Right atrium auricular region (tissue), 2 donors: Measurements from ENCODE around the gene GPR55. TPM values are rescaled to one million over a fixed set of nuclear protein-coding genes. Genes with fewer than 3 reads are reported as not detected.

ENCODE experiments used
- DNase-seq: peaks from one replicate; pipeline ENCODE4 v3.0.0-alpha.2; 2019; ENCODE audit warnings: low spot score
- H3K27ac ChIP-seq, 2 donors: fragments of 200-600 bp; sonication (generic); 1 replicate in 1 of 2; 2 replicates in 1 of 2; pipeline ENCODE4 v1.5.1; 2016 to 2019
- H3K27me3 ChIP-seq, 2 donors: fragments of 200-600 bp; sonication (generic); one replicate each; pipeline versions ENCODE4 v1.5.1 to v1.6.0; 2017 to 2019
- H3K36me3 ChIP-seq: fragments of 200-600 bp; sonication (generic); one replicate; pipeline ENCODE4 v1.5.1; 2016
- H3K4me1 ChIP-seq, 2 donors: fragments of 200-600 bp; sonication (generic); one replicate each; pipeline versions ENCODE4 v1.5.1 to v1.6.0; 2017 to 2019
- H3K4me3 ChIP-seq, 2 donors: fragments of 200-600 bp; sonication (generic); 1 replicate in 1 of 2; 2 replicates in 1 of 2; pipeline ENCODE4 v1.5.1; 2017 to 2019; ENCODE audit warnings: mild to moderate bottlenecking in 1 of 2, moderate library complexity in 1 of 2
- H3K9me3 ChIP-seq, 2 donors: fragments of 200-600 bp; sonication (generic); one replicate each; pipeline ENCODE4 v1.5.1; 2019
- total RNA-seq, 2 donors: library from RNA; depleted of rRNA; stranded (reverse); fragments of >200 nt; gene quantifications; one replicate each; pipeline ENCODE4 v1.1.0, GENCODE V29; 2016
- TF ChIP-seq, protein P1 (sequence below), 2 donors: fragments of 200-600 bp; sonication (generic); IDR thresholded peaks; one replicate each; pipeline ENCODE4 v1.5.1; 2019; ENCODE audit warnings: antibody characterized with exemption in 2 of 2

GPR55 gene
- total RNA-seq, 2 donors from 2014 or later: not detected

DNA sequence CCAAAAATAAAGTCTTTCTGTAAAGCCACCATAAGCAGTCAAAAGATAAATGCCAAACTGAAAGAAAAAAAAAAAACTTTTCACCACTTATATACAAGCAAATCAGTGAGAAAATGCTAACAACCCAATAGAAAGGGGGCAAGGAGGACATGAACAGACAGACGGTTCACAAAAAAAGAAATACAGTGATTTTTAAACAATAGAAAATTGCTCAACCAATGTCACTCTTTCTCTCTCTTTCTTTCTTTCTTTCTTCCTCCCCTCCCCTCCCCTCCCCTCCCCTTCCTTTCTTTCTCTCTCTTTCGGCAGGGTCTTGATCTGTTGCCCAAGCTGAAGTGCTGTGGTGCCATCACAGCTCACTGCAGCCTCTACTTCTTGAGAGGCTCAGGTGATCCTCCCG is 42.1 kb upstream of the GPR55 start:
- TF ChIP-seq, protein P1, sequence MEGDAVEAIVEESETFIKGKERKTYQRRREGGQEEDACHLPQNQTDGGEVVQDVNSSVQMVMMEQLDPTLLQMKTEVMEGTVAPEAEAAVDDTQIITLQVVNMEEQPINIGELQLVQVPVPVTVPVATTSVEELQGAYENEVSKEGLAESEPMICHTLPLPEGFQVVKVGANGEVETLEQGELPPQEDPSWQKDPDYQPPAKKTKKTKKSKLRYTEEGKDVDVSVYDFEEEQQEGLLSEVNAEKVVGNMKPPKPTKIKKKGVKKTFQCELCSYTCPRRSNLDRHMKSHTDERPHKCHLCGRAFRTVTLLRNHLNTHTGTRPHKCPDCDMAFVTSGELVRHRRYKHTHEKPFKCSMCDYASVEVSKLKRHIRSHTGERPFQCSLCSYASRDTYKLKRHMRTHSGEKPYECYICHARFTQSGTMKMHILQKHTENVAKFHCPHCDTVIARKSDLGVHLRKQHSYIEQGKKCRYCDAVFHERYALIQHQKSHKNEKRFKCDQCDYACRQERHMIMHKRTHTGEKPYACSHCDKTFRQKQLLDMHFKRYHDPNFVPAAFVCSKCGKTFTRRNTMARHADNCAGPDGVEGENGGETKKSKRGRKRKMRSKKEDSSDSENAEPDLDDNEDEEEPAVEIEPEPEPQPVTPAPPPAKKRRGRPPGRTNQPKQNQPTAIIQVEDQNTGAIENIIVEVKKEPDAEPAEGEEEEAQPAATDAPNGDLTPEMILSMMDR (IDR thresholded peaks at IDR 0.05): no peak
- Histone ChIP-seq H3K27ac (no peak overlapping the region), H3K9me3 (no peaks in the 10 kb centered on the region), H3K27me3 (no peaks in the 10 kb centered on the region), H3K4me1 (no peaks in the 10 kb centered on the region), H3K4me3 (no peak overlapping the region), H3K36me3 (no peaks in the 10 kb centered on the region)
- DNase-seq: no peak

DNA sequence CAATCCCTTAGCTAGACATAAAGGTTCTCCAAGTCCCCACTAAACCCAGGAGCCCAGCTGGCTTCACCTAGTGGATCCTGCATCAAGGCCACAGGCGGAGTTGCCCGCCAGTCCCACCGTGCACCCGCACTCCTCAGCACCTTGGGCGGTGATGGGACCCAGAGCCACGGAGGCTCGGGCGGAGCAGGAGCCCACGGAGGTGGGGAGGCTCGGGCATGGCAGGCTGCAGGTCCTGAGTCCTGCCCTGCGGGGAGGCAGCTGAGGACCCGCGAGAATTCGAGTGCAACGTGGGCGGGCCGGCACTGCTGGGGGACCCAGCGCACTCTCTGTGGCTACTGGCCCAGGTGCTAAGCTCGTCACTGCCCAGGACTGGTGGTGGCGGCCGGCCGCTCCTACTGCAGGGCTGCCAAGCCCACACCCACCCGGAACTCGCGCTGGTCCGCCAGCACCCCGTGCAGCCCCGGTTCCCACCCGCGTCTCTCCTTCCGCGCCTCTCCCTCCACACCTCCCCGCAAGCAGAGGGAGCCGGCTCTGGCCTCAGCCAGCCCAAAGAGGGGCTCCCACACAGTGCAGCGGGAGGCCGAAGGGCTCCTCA is 39.2 kb upstream of the GPR55 start:
- H3K4me3 ChIP-seq: no peak overlapping the region
- no peaks in the 10 kb centered on the region for H3K4me1 ChIP-seq
- no peak overlapping the region for H3K27ac ChIP-seq
- TF ChIP-seq, protein P1 (IDR thresholded peaks at IDR 0.05): no peak
- H3K36me3 ChIP-seq: no peaks in the 10 kb centered on the region
- H3K9me3 ChIP-seq: no peaks in the 10 kb centered on the region
- no peak for DNase-seq
- H3K27me3 ChIP-seq: no peaks in the 10 kb centered on the region

DNA sequence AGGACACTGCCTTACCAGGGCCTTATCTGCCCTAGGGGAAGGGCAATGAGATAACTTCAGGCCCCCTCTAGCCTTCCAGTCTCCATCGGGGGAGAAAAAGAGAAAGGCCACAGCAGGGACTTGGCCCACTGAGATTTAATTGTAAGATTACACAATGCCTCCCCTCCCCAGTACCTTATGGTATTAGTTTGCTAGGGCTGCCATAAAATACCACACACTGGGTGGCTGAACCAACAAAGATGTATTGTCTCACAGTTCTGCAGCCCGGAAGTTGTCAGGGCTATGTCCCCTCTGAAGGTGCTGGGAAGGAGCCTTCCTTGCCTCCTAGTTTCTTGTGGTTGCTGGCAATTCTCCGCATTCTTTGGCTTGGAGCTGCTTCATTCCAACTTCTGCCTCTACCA is 36.0 kb upstream of the GPR55 start:
- Histone ChIP-seq H3K4me1 (peaks cover 0 to 10% of the 10 kb centered on the region in 2 donors), H3K9me3 (no peaks in the 10 kb centered on the region), H3K27ac (no peak overlapping the region), H3K36me3 (no peaks in the 10 kb centered on the region), H3K4me3 (no peak overlapping the region), H3K27me3 (no peaks in the 10 kb centered on the region)
- DNase-seq: no peak
- TF ChIP-seq, protein P1 (IDR thresholded peaks at IDR 0.05): no peak

DNA sequence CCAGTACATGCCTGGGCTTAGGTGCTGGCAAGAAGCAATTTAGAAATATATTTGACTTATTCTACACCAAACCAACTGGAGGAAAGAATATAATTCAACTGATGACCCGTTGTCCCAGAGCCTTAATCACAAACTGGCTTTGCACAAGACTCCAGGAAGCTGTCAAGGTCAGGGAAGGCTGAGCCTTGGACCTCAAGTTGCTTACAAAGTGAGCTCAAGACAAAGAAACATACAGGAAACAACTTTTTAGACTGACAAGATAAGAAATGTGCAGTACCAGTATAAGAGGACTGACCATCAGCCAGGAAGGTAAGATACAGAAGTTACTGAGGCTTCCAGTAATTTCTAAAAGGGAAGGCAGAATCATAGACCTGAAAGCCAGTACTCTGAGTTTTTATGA is 35.0 kb upstream of the GPR55 start:
- Histone ChIP-seq H3K27me3 (no peaks in the 10 kb centered on the region), H3K9me3 (no peaks in the 10 kb centered on the region), H3K36me3 (no peaks in the 10 kb centered on the region), H3K4me3 (no peak overlapping the region), H3K4me1 (peaks cover 0 to 10% of the 10 kb centered on the region in 2 donors), H3K27ac (no peak overlapping the region)
- TF ChIP-seq, protein P1 (IDR thresholded peaks at IDR 0.05): no peak
- no peak for DNase-seq

DNA sequence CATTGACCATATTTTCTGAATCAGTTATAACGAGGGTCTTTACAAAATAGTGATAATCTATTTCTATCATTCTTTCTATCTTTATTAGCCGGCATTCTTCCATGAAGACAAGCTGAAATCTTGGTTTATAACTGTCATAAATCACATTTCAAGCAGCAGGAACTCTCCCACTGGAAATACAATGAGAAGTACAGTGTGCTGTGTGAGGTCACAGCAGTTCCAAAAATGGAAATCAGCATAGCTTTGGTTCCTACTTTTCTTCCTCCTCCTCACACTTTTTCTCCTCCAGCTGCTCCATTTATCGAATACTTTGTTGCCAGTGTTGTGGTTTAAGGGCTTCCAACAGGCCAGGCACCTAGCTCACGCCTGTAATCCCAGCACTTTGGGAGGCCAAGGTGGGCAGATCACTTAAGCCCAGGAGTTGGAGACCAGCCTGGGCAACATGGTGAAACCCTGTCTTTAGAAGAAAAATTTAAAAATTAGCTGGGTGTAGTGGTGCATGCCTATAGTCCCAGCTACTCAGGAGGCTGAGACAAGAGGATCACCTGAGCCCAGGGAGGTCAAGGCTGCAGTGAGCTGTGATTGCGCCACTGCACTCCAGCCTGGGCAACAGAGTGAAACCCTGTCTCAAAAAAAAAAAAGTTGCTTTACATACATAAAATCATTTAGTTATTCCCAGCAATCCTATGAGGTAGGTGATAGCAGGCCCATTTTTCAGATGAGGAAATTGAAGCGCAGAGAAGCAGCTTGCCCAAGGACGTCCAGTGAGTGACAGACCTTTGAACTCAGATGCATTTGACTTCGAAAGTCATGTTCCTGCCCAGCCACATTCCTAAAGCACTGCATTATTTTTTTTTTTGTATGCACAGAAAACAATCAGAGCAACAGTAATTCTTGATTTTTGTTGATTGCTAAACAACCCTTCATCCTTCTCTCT is 34.0 kb upstream of the GPR55 start:
- Histone ChIP-seq H3K27me3 (no peaks in the 10 kb centered on the region), H3K4me3 (no peak overlapping the region), H3K36me3 (no peaks in the 10 kb centered on the region), H3K27ac (no peak overlapping the region), H3K4me1 (peaks cover 0 to 10% of the 10 kb centered on the region in 2 donors), H3K9me3 (no peaks in the 10 kb centered on the region)
- TF ChIP-seq, protein P1 (IDR thresholded peaks at IDR 0.05): no peak
- no peak for DNase-seq
